HuH-7.5 (cell line): ENCODE data around the gene CADPS2.

ENCODE experiments used
- DNase-seq: peaks from one replicate; pipeline ENCODE4 v3.0.0; 2011; ENCODE audit warnings: low spot score

CADPS2 gene

GRCh38 chr7:122442929-122443328, 443.3 kb downstream of the CADPS2 start:
- no peak for DNase-seq

GRCh38 chr7:122438492-122438891, 447.8 kb downstream of the CADPS2 start:
- DNase-seq, result no peak

DNA sequence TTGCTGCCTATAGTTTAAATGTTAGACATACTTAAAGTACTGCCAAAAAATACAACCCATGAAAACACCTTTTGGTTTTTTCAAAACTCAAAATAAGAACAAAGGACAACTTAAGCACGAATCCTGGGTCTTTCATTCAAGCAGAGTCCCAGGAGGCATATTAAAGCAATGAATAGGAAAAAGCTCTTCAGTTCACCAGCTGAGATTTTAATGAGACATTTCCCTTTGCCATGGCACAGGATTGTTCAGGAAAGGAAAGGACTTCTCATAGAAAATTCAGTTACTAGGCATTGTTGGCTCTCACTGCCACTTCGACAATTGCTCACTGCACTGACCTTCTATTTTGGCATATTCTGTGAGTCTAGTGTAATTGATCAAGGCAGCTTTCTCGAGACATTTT, 448.3 kb downstream of the CADPS2 start:
- DNase-seq, result no peak

DNA sequence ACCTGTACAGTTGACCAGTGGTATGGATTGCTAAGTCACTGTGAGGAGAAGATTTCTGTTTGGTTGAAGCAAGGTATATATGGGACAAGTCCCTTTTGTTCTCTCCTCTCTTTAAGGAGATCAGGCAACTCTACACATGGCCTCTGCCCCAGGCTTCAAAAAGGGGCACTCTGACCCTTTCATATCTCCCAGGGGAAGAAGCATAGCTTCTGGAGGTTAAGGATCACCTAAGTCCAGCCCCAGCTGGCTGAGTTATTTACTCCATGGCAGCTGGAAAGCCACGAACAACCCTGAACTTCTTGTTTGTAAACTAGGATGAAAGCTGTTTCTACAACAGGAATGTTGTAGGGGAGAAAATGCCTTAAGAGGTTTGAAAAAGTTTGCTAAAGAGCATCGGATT, 452.5 kb downstream of the CADPS2 start:
- DNase-seq, result no peak

GRCh38 chr7:122430710-122431109, 455.6 kb downstream of the CADPS2 start:
- no peak for DNase-seq

- no peak for DNase-seq
Observed at GRCh38 chr7:122429926-122430325, 456.3 kb downstream of the CADPS2 start.

DNA sequence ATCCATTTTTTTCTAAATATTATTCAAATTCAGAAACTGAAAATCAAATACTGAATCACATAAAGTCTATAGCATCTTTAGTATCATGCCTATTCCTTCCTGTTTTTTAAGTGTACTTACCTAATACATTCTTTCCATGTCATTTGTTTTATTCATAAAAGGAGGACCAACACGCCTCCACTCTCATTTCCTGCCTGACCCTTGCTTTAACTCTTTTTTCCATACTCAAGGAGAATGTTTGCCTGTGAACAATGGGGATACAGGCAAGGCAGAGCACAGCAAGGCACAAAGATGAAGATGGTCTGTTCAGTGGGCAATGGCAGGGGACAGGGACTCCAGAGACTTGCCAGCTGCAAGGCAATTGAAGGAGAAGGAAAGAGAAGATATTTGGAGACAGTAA, 460.5 kb downstream of the CADPS2 start:
- no peak for DNase-seq

- DNase-seq, result no peak
Observed at GRCh38 chr7:122423591-122423990, 462.7 kb downstream of the CADPS2 start.

- no peak for DNase-seq
Observed at GRCh38 chr7:122416336-122416735, 469.9 kb downstream of the CADPS2 start.

DNA sequence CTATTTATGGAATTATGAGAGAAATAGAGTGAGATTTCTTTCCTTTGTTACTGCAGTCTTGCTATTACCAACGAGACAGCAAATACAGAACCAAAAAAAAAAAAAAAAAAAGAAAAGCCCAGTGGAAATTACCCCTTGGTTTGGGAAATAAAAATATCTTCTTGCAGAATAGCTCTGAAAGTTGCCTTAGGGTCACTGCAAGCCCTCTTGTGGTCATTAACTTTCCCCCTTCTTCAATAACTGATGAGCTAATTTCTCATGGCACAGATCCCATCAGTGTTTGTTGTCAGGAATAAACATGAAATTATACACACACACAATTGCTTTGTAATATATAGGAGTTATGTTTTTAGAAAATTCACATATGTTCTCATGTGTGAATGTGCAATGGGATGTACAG, 470.8 kb downstream of the CADPS2 start:
- DNase-seq, result no peak

GRCh38 chr7:122413339-122413738, 472.9 kb downstream of the CADPS2 start:
- DNase-seq, result no peak

GRCh38 chr7:122412883-122413282, 473.4 kb downstream of the CADPS2 start:
- DNase-seq, result no peak

GRCh38 chr7:122412441-122412840, 473.8 kb downstream of the CADPS2 start:
- no peak for DNase-seq

- DNase-seq, result no peak
Observed at GRCh38 chr7:122407195-122407594, 479.1 kb downstream of the CADPS2 start.

GRCh38 chr7:122403113-122403512, 483.1 kb downstream of the CADPS2 start:
- DNase-seq, result no peak

DNA sequence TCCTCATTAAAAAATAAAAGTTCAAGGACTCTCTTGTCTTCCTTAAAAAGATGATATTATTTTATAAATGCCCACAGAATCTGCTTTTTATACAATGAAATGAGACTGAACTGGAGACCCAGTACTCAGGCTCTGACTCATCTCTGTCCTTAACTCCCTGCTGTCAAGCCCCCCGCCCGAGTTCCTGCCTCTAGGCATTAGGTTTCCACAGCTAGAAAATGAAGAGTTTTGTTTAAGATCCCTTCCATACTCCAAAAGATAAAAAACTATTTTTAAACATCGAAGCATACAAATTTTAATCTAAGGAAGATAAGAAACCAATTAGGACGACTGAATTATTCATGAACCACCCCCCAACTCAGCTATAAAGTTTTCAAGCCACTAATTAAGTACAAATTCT, 484.0 kb downstream of the CADPS2 start:
- no peak for DNase-seq

DNA sequence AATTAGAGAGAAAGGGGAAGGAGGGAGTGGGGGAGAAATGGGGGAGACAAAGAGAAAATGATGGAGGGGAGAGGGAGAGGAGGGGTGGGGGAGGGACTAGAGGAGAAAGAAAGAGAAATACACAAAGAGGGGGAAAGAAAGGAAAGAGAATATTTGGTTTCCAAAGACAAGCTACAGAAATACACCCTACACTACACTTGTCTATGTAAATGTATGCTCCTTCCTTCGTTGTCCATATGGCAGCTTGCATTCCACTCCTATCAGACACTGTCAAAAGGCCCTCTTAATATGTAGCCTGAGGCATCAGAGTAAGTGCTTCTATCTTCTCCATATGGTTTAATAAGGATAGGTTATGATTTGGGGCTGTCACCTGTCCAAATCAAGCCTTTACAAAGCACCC, 488.9 kb downstream of the CADPS2 start:
- no peak for DNase-seq

- no peak for DNase-seq
Observed at GRCh38 chr7:122394512-122394911, 491.7 kb downstream of the CADPS2 start.

DNA sequence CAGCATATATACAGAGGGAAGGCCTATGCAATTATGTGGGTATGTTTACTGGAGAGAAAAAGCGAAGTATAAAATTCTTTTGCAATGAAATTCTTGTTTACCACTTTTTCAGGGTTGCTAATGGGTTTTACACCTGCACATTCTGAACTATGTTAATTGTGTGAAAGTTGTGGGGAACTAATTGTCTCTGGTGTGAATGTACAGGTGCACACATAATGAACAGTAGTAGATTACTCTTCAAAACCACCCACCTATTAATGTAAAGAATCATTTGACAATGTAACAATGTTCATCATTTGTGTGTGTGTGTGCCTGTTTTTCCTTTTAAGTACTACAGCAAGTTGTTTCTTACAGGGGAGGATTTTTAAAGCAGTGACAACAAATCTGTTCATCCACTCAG, 501.7 kb downstream of the CADPS2 start:
- DNase-seq, result no peak

GRCh38 chr7:122383934-122384333, 502.3 kb downstream of the CADPS2 start:
- no peak for DNase-seq

DNA sequence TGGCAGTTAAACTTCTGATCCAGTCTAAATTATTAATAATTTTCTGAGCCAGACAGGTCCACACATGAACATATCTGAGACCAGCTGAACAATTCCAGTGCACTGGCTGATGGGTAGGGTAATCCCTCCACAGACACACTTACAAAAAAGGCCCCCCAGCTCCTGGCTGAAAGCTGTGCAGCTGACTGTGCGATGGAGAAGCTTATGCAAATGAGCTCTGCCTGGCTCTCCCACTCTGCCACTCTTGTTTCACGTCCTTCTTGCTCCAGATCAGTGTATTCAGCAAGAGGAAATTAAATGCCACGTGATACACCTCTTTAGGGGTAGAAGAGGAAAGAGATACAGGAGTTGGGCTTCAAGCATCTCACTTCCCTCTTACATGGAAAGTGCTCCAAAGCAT, 505.3 kb downstream of the CADPS2 start:
- DNase-seq, result no peak

GRCh38 chr7:122379491-122379890, 506.8 kb downstream of the CADPS2 start:
- no peak for DNase-seq

DNA sequence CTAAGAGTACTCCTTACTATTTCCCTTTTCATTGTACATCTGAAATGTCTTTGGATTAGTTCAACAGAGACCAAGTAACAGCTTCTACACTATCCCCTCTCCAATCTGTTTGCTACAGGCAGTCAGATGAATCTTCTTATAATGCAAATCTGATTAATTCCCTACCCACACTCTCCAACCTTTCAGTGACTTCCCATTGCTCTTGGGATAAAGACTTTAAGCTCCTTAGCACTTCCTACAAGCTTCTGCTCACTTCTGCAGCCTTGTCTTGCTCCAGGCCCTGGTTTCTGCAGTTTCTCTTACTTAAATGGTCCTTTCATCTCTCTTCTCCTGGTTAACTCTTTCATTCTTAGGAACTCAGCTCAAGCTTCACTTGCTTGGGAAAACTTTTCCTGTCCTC, 516.5 kb downstream of the CADPS2 start:
- DNase-seq, result no peak

DNA sequence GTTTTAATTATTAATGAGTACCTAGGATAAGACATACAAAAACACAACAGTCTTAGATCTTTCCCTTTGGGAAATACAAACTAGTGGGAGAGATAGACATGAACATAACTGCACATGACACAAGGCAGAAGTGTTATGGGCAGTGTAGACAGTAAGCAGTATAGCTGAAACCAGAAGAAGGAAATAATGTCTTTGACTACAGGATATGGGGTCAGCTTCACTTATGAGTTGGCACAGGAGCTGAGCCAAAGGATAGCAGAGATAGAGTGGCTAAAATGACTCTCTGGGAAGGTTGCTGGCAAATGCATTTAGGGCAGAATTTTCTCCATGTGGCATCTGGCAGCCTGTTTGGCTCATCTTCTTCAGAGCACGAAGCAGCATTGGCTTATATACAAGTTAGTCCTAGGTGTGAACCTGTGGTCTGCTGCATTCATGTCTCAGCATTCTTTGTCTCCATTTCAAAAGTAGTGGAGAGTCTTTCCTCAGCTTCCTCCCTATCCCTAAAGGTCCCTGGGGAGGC, 521.4 kb downstream of the CADPS2 start:
- DNase-seq, result no peak

GRCh38 chr7:122363144-122363543, 523.1 kb downstream of the CADPS2 start:
- no peak for DNase-seq
